Mesendoderm (in vitro differentiated cells): ENCODE data around the gene TNNC1.

Experiments used
- DNase-seq: peaks from one replicate; pipeline ENCODE4 v3.0.0; 2013
- H2AK5ac ChIP-seq: 2 replicates; pipeline ENCODE4 v1.6.1; 2013; ENCODE audit warnings: low read length, inconsistent platforms
- H2BK120ac ChIP-seq: 2 replicates; pipeline ENCODE4 v1.6.1; 2013; ENCODE audit warnings: low read depth, mild to moderate bottlenecking, low read length, moderate library complexity, mixed read lengths
- H2BK15ac ChIP-seq: replicated peaks from 2 replicates; pipeline ENCODE4 v1.6.1; 2013; ENCODE audit warnings: low read depth, mild to moderate bottlenecking, moderate library complexity
- H2BK5ac ChIP-seq: 2 replicates; pipeline ENCODE4 v1.6.1; 2013; ENCODE audit warnings: low read length, inconsistent platforms
- H3K18ac ChIP-seq: 2 replicates; pipeline ENCODE4 v1.6.1; 2013; ENCODE audit warnings: mild to moderate bottlenecking, low read length, mixed read lengths
- H3K23ac ChIP-seq: one replicate; pipeline ENCODE4 v1.6.1; 2013; ENCODE audit warnings: low read length
- H3K27ac ChIP-seq: 2 replicates; pipeline ENCODE4 v1.5.1; 2013; ENCODE audit warnings: low read depth, mild to moderate bottlenecking, inconsistent platforms, low read length, moderate library complexity
- H3K27me3 ChIP-seq: 2 replicates; pipeline ENCODE4 v1.6.1; 2013; ENCODE audit warnings: low read length, control low read depth, mild to moderate bottlenecking, inconsistent platforms; ENCODE audit not compliant: insufficient read depth, poor library complexity
- H3K36me3 ChIP-seq: 2 replicates; pipeline ENCODE4 v1.6.1; 2013; ENCODE audit warnings: low read length, inconsistent platforms; ENCODE audit not compliant: control insufficient read depth, insufficient read depth
- H3K4ac ChIP-seq: one replicate; pipeline ENCODE4 v1.6.1; 2013; ENCODE audit warnings: low read depth, mild to moderate bottlenecking, low read length, moderate library complexity
- H3K4me1 ChIP-seq: 2 replicates; pipeline ENCODE4 v1.6.1; 2013; ENCODE audit warnings: low read depth, low read length, inconsistent platforms; ENCODE audit not compliant: control insufficient read depth
- H3K4me2 ChIP-seq: 2 replicates; pipeline ENCODE4 v1.6.1; 2013; ENCODE audit warnings: low read length
- H3K4me3 ChIP-seq: 2 replicates; pipeline ENCODE4 v1.5.1; 2013; ENCODE audit warnings: mild to moderate bottlenecking, low read length
- H3K56ac ChIP-seq: one replicate; pipeline ENCODE4 v1.6.1; 2013; ENCODE audit warnings: low read length
- H3K79me1 ChIP-seq: 2 replicates; pipeline ENCODE4 v1.6.1; 2013; ENCODE audit warnings: low read length, inconsistent platforms
- H3K79me2 ChIP-seq: 2 replicates; pipeline ENCODE4 v1.6.1; 2013; ENCODE audit warnings: mild to moderate bottlenecking, low read length; ENCODE audit not compliant: control insufficient read depth, insufficient read depth
- H3K9ac ChIP-seq: 2 replicates; pipeline ENCODE4 v1.6.1; 2013; ENCODE audit warnings: low read length, inconsistent platforms
- H4K5ac ChIP-seq: one replicate; pipeline ENCODE4 v1.6.1; 2013; ENCODE audit warnings: low read length
- H4K8ac ChIP-seq: one replicate; pipeline ENCODE4 v1.6.1; 2013; ENCODE audit warnings: low read depth, mild to moderate bottlenecking, control low read depth, low read length, moderate library complexity
- WGBS: extraction: QIAGEN DNeasy Blood & Tissue Kit; methylation state at CpG from one replicate; pipeline ENCODE4 v1.1.7; 2013; ENCODE audit warnings: low lambda C conversion rate, missing lambda C conversion rate; ENCODE audit not compliant: insufficient coverage; ENCODE audit errors: extremely low coverage; 5-methylcytosine and 5-hydroxymethylcytosine counted together

Gene TNNC1

DNA sequence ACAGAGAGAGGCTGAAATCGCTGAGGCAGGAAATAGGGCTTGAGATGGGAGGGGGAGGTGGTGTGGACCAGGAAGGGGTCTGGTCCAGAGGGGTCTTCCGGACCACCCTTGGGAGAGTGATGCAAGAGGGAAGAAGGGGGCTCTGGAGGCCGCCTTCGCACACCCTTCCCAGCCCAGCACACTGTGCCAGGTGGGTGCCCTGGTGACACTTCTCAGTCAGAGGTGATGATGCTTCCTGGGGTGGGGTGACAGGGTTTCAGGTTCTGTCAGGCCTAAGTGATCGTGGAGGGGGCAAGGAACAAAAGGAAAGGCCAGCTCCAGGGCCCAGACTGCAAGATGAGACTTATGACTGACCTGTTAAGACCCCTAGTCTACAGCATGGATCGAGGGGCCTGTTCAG, 21.6 kb downstream of the TNNC1 start:
- DNase-seq = no peak
- no peak overlapping the region for H2BK15ac ChIP-seq
- H3K56ac ChIP-seq = no peak overlapping the region
- no peak overlapping the region for H3K18ac ChIP-seq
- H3K4ac ChIP-seq = no peak overlapping the region
- no CpG with 5 or more reads among the region's 6 CpGs for WGBS
- no peak overlapping the region for H4K8ac ChIP-seq
- H3K4me2 ChIP-seq = no peak overlapping the region
- H3K36me3 ChIP-seq = no peaks in the 10 kb centered on the region
- no peak overlapping the region for H2AK5ac ChIP-seq
- no peaks in the 10 kb centered on the region for H3K4me1 ChIP-seq
- peak overlapping the region; percentile 66 for H3K23ac ChIP-seq
- no peaks in the 10 kb centered on the region for H3K79me2 ChIP-seq
- no peak overlapping the region for H2BK5ac ChIP-seq
- H3K27me3 ChIP-seq = no peaks in the 10 kb centered on the region
- H3K27ac ChIP-seq = no peak overlapping the region
- no peak overlapping the region for H4K5ac ChIP-seq
- H3K79me1 ChIP-seq = no peaks in the 10 kb centered on the region
- H3K4me3 ChIP-seq = no peak overlapping the region
- no peak overlapping the region for H3K9ac ChIP-seq
- no peak overlapping the region for H2BK120ac ChIP-seq

DNA sequence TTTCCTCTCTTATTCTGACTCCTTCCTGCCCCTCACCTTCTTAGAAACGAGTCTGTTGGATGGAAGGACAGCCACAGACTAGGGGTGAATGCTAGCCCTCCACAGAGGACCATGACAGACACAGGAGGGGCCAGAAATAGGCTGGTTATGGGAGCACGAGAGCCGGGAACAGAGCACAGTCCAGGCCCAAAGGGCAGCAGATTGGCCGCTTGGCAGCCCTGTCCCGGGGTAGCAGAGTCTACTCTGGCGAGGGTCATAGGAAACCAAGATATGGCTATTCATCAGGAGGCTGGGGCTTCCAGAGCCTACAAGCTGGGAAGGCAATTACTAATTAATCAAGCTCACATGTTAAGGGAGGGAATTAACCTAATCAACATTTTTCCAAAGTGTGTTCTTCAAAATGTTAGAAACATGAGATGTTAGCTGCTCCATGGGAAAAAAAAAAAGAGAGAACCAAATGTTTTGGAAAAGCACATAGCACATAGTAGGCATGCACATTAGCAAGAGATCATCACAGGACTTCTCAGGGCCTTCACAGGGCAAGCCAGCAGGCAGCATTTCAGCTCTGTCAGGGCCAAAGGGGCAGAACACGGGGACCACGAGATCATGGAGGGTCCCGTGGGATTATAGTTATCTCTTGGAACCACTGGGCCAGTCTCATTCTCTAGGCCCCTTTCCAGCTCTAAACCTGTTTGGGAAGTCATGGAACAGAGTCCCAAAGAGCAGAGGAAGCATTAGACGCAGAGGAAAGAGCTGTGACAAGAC, 22.2 kb downstream of the TNNC1 start:
- Histone ChIP-seq H4K5ac (no peak overlapping the region), H3K9ac (no peak overlapping the region)
- WGBS = no CpG with 5 or more reads among the region's 10 CpGs

GRCh38 chr3:52430416-52430810, 23.4 kb downstream of the TNNC1 start:
- Histone ChIP-seq H2AK5ac (no peak overlapping the region), H3K4ac (no peak overlapping the region), H4K5ac (no peak overlapping the region), H4K8ac (no peak overlapping the region), H3K79me2 (no peaks in the 10 kb centered on the region), H3K36me3 (no peaks in the 10 kb centered on the region), H2BK15ac (no peak overlapping the region), H3K23ac (no peak overlapping the region), H3K27ac (no peak overlapping the region), H3K9ac (no peak overlapping the region), H2BK120ac (no peak overlapping the region), H3K4me2 (no peak overlapping the region), H3K4me1 (no peaks in the 10 kb centered on the region), H2BK5ac (no peak overlapping the region), H3K4me3 (no peak overlapping the region), H3K27me3 (no peaks in the 10 kb centered on the region), H3K56ac (no peak overlapping the region), H3K79me1 (no peaks in the 10 kb centered on the region), H3K18ac (no peak overlapping the region)
- no CpG with 5 or more reads among the region's 9 CpGs for WGBS
- DNase-seq = no peak

More for the DNA sequence above, 22.2 kb downstream of the TNNC1 start:
- no peaks in the 10 kb centered on the region for H3K4me1 ChIP-seq
- no peaks in the 10 kb centered on the region for H3K27me3 ChIP-seq
- no peak overlapping the region for H2BK5ac ChIP-seq
- H3K4ac ChIP-seq = no peak overlapping the region
- no peak overlapping the region for H2BK120ac ChIP-seq
- H2AK5ac ChIP-seq = no peak overlapping the region
- H3K79me1 ChIP-seq = no peaks in the 10 kb centered on the region
- no peak overlapping the region for H2BK15ac ChIP-seq
- H4K8ac ChIP-seq = no peak overlapping the region
- no peak overlapping the region for H3K18ac ChIP-seq
- peak overlapping the region; percentile 66 for H3K23ac ChIP-seq
- no peaks in the 10 kb centered on the region for H3K79me2 ChIP-seq
- no peak overlapping the region for H3K4me3 ChIP-seq
- no peak for DNase-seq
- H3K56ac ChIP-seq = no peak overlapping the region
- no peak overlapping the region for H3K4me2 ChIP-seq
- H3K27ac ChIP-seq = no peak overlapping the region
- H3K36me3 ChIP-seq = no peaks in the 10 kb centered on the region

GRCh38 chr3:52429779-52430415, 23.9 kb downstream of the TNNC1 start:
- Histone ChIP-seq H4K8ac (no peak overlapping the region), H3K79me2 (no peaks in the 10 kb centered on the region), H3K79me1 (no peaks in the 10 kb centered on the region), H2BK5ac (no peak overlapping the region), H3K4me1 (no peaks in the 10 kb centered on the region), H3K4me2 (no peak overlapping the region), H4K5ac (no peak overlapping the region), H2BK15ac (no peak overlapping the region), H3K9ac (no peak overlapping the region), H3K23ac (no peak overlapping the region), H3K36me3 (no peaks in the 10 kb centered on the region), H3K4me3 (no peak overlapping the region), H3K27me3 (no peaks in the 10 kb centered on the region), H3K56ac (no peak overlapping the region), H2AK5ac (no peak overlapping the region), H2BK120ac (no peak overlapping the region), H3K27ac (no peak overlapping the region), H3K18ac (no peak overlapping the region), H3K4ac (no peak overlapping the region)
- WGBS = no CpG with 5 or more reads among the region's 7 CpGs
- peak; percentile 16 for DNase-seq

- Histone ChIP-seq H3K4me1 (no peaks in the 10 kb centered on the region), H3K79me2 (no peaks in the 10 kb centered on the region), H3K4ac (no peak overlapping the region), H3K56ac (no peak overlapping the region), H2BK5ac (no peak overlapping the region), H4K8ac (no peak overlapping the region), H2AK5ac (no peak overlapping the region), H3K4me3 (no peak overlapping the region), H3K23ac (no peak overlapping the region), H2BK15ac (no peak overlapping the region), H3K27me3 (no peaks in the 10 kb centered on the region), H3K18ac (no peak overlapping the region), H4K5ac (no peak overlapping the region), H3K9ac (no peak overlapping the region), H3K27ac (no peak overlapping the region), H3K79me1 (no peaks in the 10 kb centered on the region), H3K4me2 (no peak overlapping the region), H2BK120ac (no peak overlapping the region), H3K36me3 (no peaks in the 10 kb centered on the region)
- no CpG with 5 or more reads among the region's 3 CpGs for WGBS
- DNase-seq = no peak
These were observed 24.8 kb downstream of the TNNC1 start for GRCh38 chr3:52429031-52429430.
